Sigmoid colon (tissue), 7 donors: Measurements from ENCODE around the gene PDCD7. TPM values are rescaled to one million over a fixed set of nuclear protein-coding genes. Genes with fewer than 3 reads are reported as not detected.
"Not testable (repeated sequence)": the region's sequence is repeated elsewhere in the genome, so short reads cannot be mapped to it uniquely, and the experiment has no call there.

ENCODE experiments used
- DNase-seq: peaks from one replicate; pipeline ENCODE4 v3.0.0-alpha.2; 2019
- H3K27ac ChIP-seq, 4 donors: fragments of 200-600 bp; sonication (generic); one replicate each; pipeline ENCODE4 v1.5.1; 2016 to 2019; ENCODE audit warnings: mild to moderate bottlenecking in 1 of 4
- H3K27me3 ChIP-seq, 3 donors: fragments of 200-600 bp; sonication (generic); one replicate each; pipeline ENCODE4 v1.5.1; 2019; ENCODE audit warnings: mild to moderate bottlenecking in 1 of 3
- H3K36me3 ChIP-seq, 4 donors: fragments of 200-600 bp; sonication (generic); one replicate each; pipeline ENCODE4 v1.5.1; 2016 to 2019
- H3K4me1 ChIP-seq, 4 donors: fragments of 200-600 bp; sonication (generic); one replicate each; pipeline ENCODE4 v1.5.1; 2017 to 2019
- H3K4me3 ChIP-seq, 4 donors: fragments of 200-600 bp; sonication (generic); one replicate each; pipeline ENCODE4 v1.5.1; 2017 to 2019; ENCODE audit warnings: mild to moderate bottlenecking in 2 of 4, moderate library complexity in 1 of 4
- H3K9me3 ChIP-seq, 4 donors: fragments of 200-600 bp in 3 of 4; sonication (generic) in 3 of 4; one replicate each; pipeline versions ENCODE4 v1.5.1 to v1.6.1; 2013 to 2019
- CTCF ChIP-seq, 4 experiments: fragments of 450-650 bp in 3 of 4; fragments of 200-600 bp in 1 of 4; IDR thresholded peaks; one replicate each; pipeline ENCODE4 v1.5.1; 2016 to 2019; ENCODE audit warnings: antibody characterized with exemption in 4 of 4, mild to moderate bottlenecking in 3 of 4, moderate library complexity in 2 of 4
- EP300 ChIP-seq, 4 donors: sonication (generic); formaldehyde crosslinking; IDR thresholded peaks; one replicate each; pipeline ENCODE4 v1.6.1; 2017; ENCODE audit warnings: antibody characterized with exemption in 4 of 4
- POLR2A ChIP-seq, 2 donors: fragments of 450-650 bp; IDR thresholded peaks; one replicate each; pipeline ENCODE4 v1.6.1; 2016; ENCODE audit warnings: antibody characterized with exemption in 2 of 2, mild to moderate bottlenecking in 2 of 2, moderate library complexity in 2 of 2
- POLR2AphosphoS5 ChIP-seq, 4 donors: sonication (generic); formaldehyde crosslinking; IDR thresholded peaks; one replicate each; pipeline ENCODE4 v1.6.1; 2017; ENCODE audit warnings: antibody characterized with exemption in 4 of 4
- WGBS, 2 donors: extraction: QIAGEN DNeasy Blood & Tissue Kit; methylation state at CpG; one replicate each; pipeline ENCODE4 v1.1.7; 2013; 5-methylcytosine and 5-hydroxymethylcytosine counted together
- intact Hi-C: fragments of 100-400 bp; cut with DNase I; formaldehyde crosslinking; loops from one replicate; pipeline ENCODE4 v1.15.1; 2023
- polyA plus RNA-seq, 3 donors: library from polyadenylated mRNA; stranded (reverse); fragments of 200-250 nt; gene quantifications; one replicate each; pipeline ENCODE4 v1.2.3, GENCODE V29; 2013
- total RNA-seq, 4 donors: library from RNA; depleted of rRNA; stranded (reverse); fragments of >200 nt; gene quantifications; one replicate each; pipeline ENCODE4 v1.1.0, GENCODE V29; 2016
- donor health status: healthy with polysubstance abuse.
- donor health status: Bipolar disorder and iron deficiency.
- donor health status: healthy.

Gene PDCD7
- total and polyA plus RNA-seq, 7 donors = 7.8 to 30.1 (median 20.4) TPM

DNA sequence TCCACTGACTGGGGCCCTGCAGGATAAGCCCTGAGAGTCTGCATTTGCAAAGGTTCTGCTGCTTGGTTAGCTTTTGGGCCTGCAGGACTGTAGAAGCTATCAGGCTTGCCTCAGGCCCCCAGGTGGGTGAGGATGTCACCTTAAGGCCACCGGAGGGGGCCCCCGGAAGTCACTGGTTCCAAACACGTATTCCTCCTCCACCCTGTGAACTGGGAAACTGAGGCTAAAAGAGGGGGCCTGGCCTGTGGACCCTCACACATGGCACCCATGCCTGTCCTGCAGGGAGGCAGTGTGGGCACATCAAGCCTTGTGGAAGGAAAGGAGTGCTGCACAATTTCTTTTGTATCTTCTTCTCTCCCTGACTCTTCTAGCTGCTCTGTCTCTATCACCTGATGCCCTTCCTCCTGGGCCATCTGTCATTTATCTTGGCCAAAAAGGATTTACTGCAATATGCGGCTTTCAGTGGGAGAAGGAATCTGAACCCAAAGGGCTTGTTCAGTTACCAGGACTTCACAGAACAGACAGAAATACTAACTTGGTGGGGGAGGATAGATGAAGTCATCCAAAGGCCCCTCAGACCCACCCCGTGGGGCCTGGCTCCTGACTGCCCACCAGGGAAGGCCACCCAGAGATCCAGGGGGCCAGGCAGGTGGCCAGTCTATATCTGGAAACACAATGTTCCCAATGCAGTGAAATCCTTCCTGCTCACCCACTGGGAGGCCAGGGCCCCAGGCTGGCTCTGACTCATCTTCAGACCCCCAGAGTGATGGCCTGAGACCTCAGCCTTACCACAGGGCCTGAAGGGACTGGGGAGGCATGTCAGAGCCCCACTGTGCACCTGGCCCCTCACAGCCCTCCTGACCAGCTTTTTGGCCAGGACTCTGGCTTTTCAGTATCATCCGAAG, 36.9 kb downstream of the PDCD7 start:
- no peak for TF ChIP-seq POLR2A (IDR thresholded peaks at IDR 0.05)
- TF ChIP-seq POLR2AphosphoS5 (IDR thresholded peaks at IDR 0.05) = no peak
- no peak for TF ChIP-seq CTCF (IDR thresholded peaks at IDR 0.05)
- TF ChIP-seq EP300 (IDR thresholded peaks at IDR 0.05) = no peak
- WGBS, 2 donors = 92 to 94% methylated on average over 6 of the region's 6 CpGs
- Histone ChIP-seq H3K36me3 (peaks cover 0 to 39% (median 13%) of the 10 kb centered on the region in 4 donors), H3K27ac (peak overlapping the region in 3 of 4 donors; percentile 82 to 95 (median 83)), H3K9me3 (no peaks in the 10 kb centered on the region), H3K4me3 (no peak overlapping the region), H3K27me3 (no peaks in the 10 kb centered on the region), H3K4me1 (peaks cover 3 to 68% (median 61%) of the 10 kb centered on the region in 4 donors)
- intact Hi-C loops = loop anchor here (2.0 kb wide), 1 partner anchor 14 kb away; no protein-coding TSS in a partner anchor
- no peak for DNase-seq

DNA sequence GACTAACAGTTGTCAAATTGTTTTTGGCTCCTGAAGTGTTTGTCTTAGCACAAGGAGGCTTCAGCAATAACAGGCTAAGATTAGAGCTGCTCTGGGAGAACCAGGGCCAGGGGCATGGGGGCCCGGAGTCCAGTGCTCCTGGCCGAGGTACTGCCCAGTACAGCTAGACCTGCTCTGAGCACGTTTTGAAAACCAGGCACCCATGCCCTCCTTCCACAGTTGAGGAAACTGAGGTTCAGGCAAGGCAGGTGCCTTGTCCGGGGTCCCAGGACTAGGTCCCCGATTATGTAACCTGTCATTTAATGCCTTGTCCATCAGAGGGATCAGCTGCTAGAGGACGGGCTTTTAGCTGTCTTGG, 37.9 kb downstream of the PDCD7 start:
- peak overlapping the region; percentile 82 to 95 (median 89) for H3K27ac ChIP-seq

DNA sequence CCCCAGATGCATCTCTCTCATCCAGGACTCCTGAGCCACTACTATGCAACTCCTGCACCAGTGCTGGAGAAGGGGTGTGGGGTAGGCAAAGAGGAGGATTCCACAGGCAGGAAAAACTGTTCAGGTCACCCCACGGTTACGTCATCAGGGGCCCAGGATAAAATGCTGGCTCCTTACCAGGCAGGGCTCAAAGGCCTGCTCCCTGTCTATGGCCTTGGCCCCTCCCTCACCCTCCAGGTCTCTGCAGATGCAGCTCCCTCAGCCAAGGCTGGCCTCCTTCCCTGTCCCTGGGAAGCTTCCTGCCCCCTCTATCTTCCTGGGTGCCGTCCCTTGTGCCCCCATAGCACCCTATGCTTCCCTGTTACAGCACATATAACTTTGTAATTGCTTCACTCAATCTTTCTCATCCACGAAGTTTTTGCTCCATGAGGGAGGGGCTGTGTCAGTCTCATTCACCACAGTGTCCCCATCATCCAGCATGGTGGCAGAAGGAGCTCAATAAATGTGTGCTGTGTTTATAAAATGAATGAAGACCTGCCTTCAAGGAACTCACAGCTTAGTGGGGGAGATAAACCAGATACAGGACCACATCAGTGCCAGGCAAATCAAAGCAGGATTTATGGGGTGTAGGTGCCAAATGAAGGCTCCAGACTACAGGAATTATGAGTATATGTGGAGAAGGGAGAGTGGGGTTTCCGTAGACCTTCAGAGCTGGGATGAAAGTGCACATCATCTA, 38.4 kb downstream of the PDCD7 start:
- Histone ChIP-seq H3K9me3 (no peaks in the 10 kb centered on the region), H3K4me3 (no peak overlapping the region), H3K36me3 (peaks cover 0 to 30% (median 13%) of the 10 kb centered on the region in 4 donors), H3K27me3 (no peaks in the 10 kb centered on the region), H3K27ac (peak overlapping the region; percentile 82 to 95 (median 89)), H3K4me1 (peaks cover 3 to 62% (median 57%) of the 10 kb centered on the region in 4 donors)
- TF ChIP-seq EP300 (IDR thresholded peaks at IDR 0.05) = peak; percentile 54 to 87 (median 64)
- no peak for TF ChIP-seq POLR2A (IDR thresholded peaks at IDR 0.05)
- no peak for TF ChIP-seq CTCF (IDR thresholded peaks at IDR 0.05)
- peak; percentile 84 to 97 (median 92) for TF ChIP-seq POLR2AphosphoS5 (IDR thresholded peaks at IDR 0.05)
- intact Hi-C loops = no loop called here
- peak; percentile 87 for DNase-seq
- WGBS, 2 donors = 33 to 65% methylated on average over 5 of the region's 5 CpGs

More for the DNA sequence above, 37.9 kb downstream of the PDCD7 start:
- peak; percentile 69 for DNase-seq
- Histone ChIP-seq H3K9me3 (no peaks in the 10 kb centered on the region), H3K27me3 (no peaks in the 10 kb centered on the region), H3K36me3 (peaks cover 0 to 35% (median 13%) of the 10 kb centered on the region in 4 donors), H3K4me1 (peaks cover 3 to 61% (median 58%) of the 10 kb centered on the region in 4 donors), H3K4me3 (no peak overlapping the region)
- no peak for TF ChIP-seq EP300 (IDR thresholded peaks at IDR 0.05)
- no peak for TF ChIP-seq CTCF (IDR thresholded peaks at IDR 0.05)
- TF ChIP-seq POLR2A (IDR thresholded peaks at IDR 0.05) = no peak
- no peak for TF ChIP-seq POLR2AphosphoS5 (IDR thresholded peaks at IDR 0.05)
- WGBS, 2 donors = 87 to 91% methylated on average over 6 of the region's 6 CpGs
- intact Hi-C loops = loop anchor here (2.0 kb wide), 1 partner anchor 13 kb away; no protein-coding TSS in a partner anchor

- intact Hi-C loops = no loop called here
- peak; percentile 92 for DNase-seq
- Histone ChIP-seq H3K9me3 (no peaks in the 10 kb centered on the region), H3K36me3 (peaks cover 0 to 22% (median 11%) of the 10 kb centered on the region in 4 donors), H3K4me3 (no peak overlapping the region), H3K27ac (peak overlapping the region; percentile 82 to 95 (median 89)), H3K4me1 (peaks cover 3 to 69% (median 62%) of the 10 kb centered on the region in 4 donors), H3K27me3 (no peaks in the 10 kb centered on the region)
- 90 to 92% methylated on average over 14 of the region's 14 CpGs for WGBS, 2 donors
- TF ChIP-seq POLR2A (IDR thresholded peaks at IDR 0.05) (peak in 1 of 2 donors; percentile 10), POLR2AphosphoS5 (IDR thresholded peaks at IDR 0.05) (peak; percentile 57 to 82 (median 70)), CTCF (IDR thresholded peaks at IDR 0.05) (no peak), EP300 (IDR thresholded peaks at IDR 0.05) (peak in 3 of 4 donors; percentile 44 to 76 (median 62))
These were observed 39.2 kb downstream of the PDCD7 start for GRCh38 chr15:65094294-65094995.

GRCh38 chr15:65093793-65094170, 39.8 kb downstream of the PDCD7 start:
- Histone ChIP-seq H3K27ac (peak overlapping the region; percentile 82 to 95 (median 89)), H3K4me1 (peaks cover 3 to 75% (median 68%) of the 10 kb centered on the region in 4 donors), H3K36me3 (peaks cover 0 to 16% (median 8%) of the 10 kb centered on the region in 4 donors)
- intact Hi-C loops, H3K9me3 ChIP-seq, H3K27me3 ChIP-seq, DNase-seq, H3K4me3 ChIP-seq: not testable (repeated sequence)
- WGBS, 2 donors = 91 to 96% methylated on average over 13 of the region's 13 CpGs
